ENCODE results near the gene LY6G6D.

DNA sequence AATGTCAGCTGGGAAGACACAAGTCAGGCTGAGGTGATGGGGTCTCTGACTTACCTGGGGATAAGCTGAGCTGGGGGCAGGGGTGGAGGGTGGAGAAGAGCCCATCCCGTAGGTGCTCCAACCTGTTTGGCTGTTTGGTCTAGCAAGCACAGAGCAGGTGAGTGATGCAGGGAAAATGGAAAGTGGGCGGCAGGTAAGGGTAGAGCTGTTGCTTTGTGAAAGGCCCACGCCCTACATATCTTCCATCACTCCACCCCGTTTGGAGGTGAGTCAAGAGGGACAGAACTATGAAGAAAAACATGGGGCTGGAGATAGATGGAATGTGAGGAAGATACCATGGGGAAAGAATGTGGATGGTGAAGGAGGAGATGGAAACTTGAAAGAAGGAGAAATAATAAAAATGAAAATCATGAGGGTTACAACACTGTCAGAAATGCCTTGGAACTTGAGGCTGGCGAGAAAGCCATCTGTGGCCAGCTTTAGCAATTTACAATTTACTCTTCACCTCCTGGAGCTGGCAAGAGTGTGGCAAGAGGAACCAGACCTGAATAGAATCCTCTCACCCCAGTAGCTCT, 5.1 kb downstream of the LY6G6D start:
- TF ChIP-seq, protein P1, sequence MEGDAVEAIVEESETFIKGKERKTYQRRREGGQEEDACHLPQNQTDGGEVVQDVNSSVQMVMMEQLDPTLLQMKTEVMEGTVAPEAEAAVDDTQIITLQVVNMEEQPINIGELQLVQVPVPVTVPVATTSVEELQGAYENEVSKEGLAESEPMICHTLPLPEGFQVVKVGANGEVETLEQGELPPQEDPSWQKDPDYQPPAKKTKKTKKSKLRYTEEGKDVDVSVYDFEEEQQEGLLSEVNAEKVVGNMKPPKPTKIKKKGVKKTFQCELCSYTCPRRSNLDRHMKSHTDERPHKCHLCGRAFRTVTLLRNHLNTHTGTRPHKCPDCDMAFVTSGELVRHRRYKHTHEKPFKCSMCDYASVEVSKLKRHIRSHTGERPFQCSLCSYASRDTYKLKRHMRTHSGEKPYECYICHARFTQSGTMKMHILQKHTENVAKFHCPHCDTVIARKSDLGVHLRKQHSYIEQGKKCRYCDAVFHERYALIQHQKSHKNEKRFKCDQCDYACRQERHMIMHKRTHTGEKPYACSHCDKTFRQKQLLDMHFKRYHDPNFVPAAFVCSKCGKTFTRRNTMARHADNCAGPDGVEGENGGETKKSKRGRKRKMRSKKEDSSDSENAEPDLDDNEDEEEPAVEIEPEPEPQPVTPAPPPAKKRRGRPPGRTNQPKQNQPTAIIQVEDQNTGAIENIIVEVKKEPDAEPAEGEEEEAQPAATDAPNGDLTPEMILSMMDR (IDR thresholded peaks at IDR 0.05) = no peak
- TF ChIP-seq EZH2 (IDR thresholded peaks at IDR 0.05; ENCODE audit: borderline replicate concordance, insufficient read depth, low read depth, low read length, poor library complexity, severe bottlenecking) = no peak
